WTC11 (cell line): ENCODE data around the gene INTS2. TPM values are rescaled to one million over a fixed set of nuclear protein-coding genes. Genes with fewer than 3 reads are reported as not detected.

ENCODE experiments used
- ATAC-seq: fragments of 200-7000 bp; cut with Tn5 transposase; 2 replicates; pipeline ENCODE4 v1.10.0; 2021; ENCODE audit warnings: mild to moderate bottlenecking, moderate library complexity
- CTCF ChIA-PET: fragments of 300-600 bp; sonication (Branson Sonifier 250); formaldehyde crosslinking; loops from one replicate; lab custom pipeline; 2021; ENCODE audit warnings: antibody characterized with exemption; lab: Charles Lee
- POLR2A ChIA-PET: fragments of 350-600 bp; sonication (Branson Sonifier 250); formaldehyde crosslinking; loops from one replicate; lab custom pipeline; 2021; ENCODE audit warnings: antibody characterized with exemption; lab: Charles Lee
- DNase-seq: peaks from one replicate; pipeline ENCODE4 v3.0.0; 2021; ENCODE audit warnings: low spot score
- H3K27ac Mint-ChIP-seq: 2 replicates; pipeline ENCODE4 v1.8.0; 2021; ENCODE audit warnings: mixed read lengths
- H3K27me3 Mint-ChIP-seq: 2 replicates; pipeline ENCODE4 v1.8.0; 2021; ENCODE audit warnings: low read depth, mild to moderate bottlenecking, moderate library complexity, mixed read lengths
- H3K36me3 Mint-ChIP-seq: 2 replicates; pipeline ENCODE4 v1.8.0; 2021; ENCODE audit warnings: mixed read lengths
- H3K4me1 Mint-ChIP-seq: 2 replicates; pipeline ENCODE4 v1.8.0; 2022; ENCODE audit warnings: mixed read lengths
- H3K4me3 Mint-ChIP-seq: 2 replicates; pipeline ENCODE4 v1.8.0; 2021; ENCODE audit warnings: mild to moderate bottlenecking, moderate library complexity, mixed read lengths
- H3K9me3 Mint-ChIP-seq: 2 replicates; pipeline ENCODE4 v1.8.0; 2021; ENCODE audit warnings: mixed read lengths
- ATF2 ChIP-seq: sonication (generic); formaldehyde crosslinking; IDR thresholded peaks from 2 replicates; pipeline ENCODE4 v1.8.1; 2022; ENCODE audit warnings: low read depth, missing genetic modification reagents, borderline replicate concordance
- CREB1 ChIP-seq: sonication (generic); formaldehyde crosslinking; IDR thresholded peaks from 2 replicates; pipeline ENCODE4 v1.8.0; 2023; ENCODE audit warnings: mild to moderate bottlenecking, missing genetic modification reagents
- EMX1 ChIP-seq: fragments of 250-450 bp; sonication (Bioruptor Pico); IDR thresholded peaks from 2 replicates; pipeline ENCODE4 v1.8.0; 2021; ENCODE audit warnings: mild to moderate bottlenecking
- ETV6 ChIP-seq: sonication (generic); formaldehyde crosslinking; IDR thresholded peaks from 2 replicates; pipeline ENCODE4 v1.8.1; 2022; ENCODE audit warnings: mild to moderate bottlenecking, missing genetic modification reagents
- JAZF1 ChIP-seq: fragments of 250-450 bp; sonication (Bioruptor Pico); IDR thresholded peaks from 2 replicates; pipeline ENCODE4 v1.9.0; 2021; ENCODE audit warnings: moderate library complexity, mild to moderate bottlenecking, inconsistent platforms
- MLX ChIP-seq: sonication (generic); formaldehyde crosslinking; IDR thresholded peaks from 2 replicates; pipeline ENCODE4 v1.8.1; 2023; ENCODE audit warnings: mild to moderate bottlenecking, missing genetic modification reagents, moderate library complexity
- NFATC4 ChIP-seq: fragments of 250-450 bp; sonication (Bioruptor Pico); IDR thresholded peaks from 2 replicates; pipeline ENCODE4 v1.9.0; 2021; ENCODE audit warnings: mild to moderate bottlenecking
- PRDM15 ChIP-seq: sonication (generic); formaldehyde crosslinking; IDR thresholded peaks from 2 replicates; pipeline ENCODE4 v1.8.0; 2022; ENCODE audit warnings: missing genetic modification reagents
- ZBTB21 ChIP-seq: sonication (generic); formaldehyde crosslinking; IDR thresholded peaks from 2 replicates; pipeline ENCODE4 v1.8.1; 2023; ENCODE audit warnings: mild to moderate bottlenecking, missing genetic modification reagents, borderline replicate concordance
- ZMAT4 ChIP-seq: fragments of 250-450 bp; sonication (Bioruptor Pico); IDR thresholded peaks from 2 replicates; pipeline ENCODE4 v1.9.0; 2021; ENCODE audit warnings: mild to moderate bottlenecking
- ZNF219 ChIP-seq: sonication (generic); formaldehyde crosslinking; IDR thresholded peaks from 2 replicates; pipeline ENCODE4 v1.8.0; 2023; ENCODE audit warnings: missing genetic modification reagents, mild to moderate bottlenecking, borderline replicate concordance
- ZNF232 ChIP-seq: sonication (generic); formaldehyde crosslinking; IDR thresholded peaks from 2 replicates; pipeline ENCODE4 v1.8.0; 2022; ENCODE audit warnings: mild to moderate bottlenecking, missing genetic modification reagents
- ZNF423 ChIP-seq: fragments of 250-450 bp; sonication (Bioruptor Pico); IDR thresholded peaks from 2 replicates; pipeline ENCODE4 v2.1.2; 2022; ENCODE audit warnings: mild to moderate bottlenecking, moderate library complexity
- total RNA-seq: library from RNA; stranded (reverse); gene quantifications from 3 replicates; pipeline ENCODE4 v1.2.3, GENCODE V29; 2021

Gene INTS2
- total RNA-seq, 1 experiment from 2014 or later, result 24.9 TPM

GRCh38 chr17:61904094-61904710 is 23.6 kb downstream of the INTS2 start:
- Mint-ChIP-seq H3K4me1 (no peaks in the 10 kb centered on the region), H3K9me3 (no peaks in the 10 kb centered on the region), H3K4me3 (no peak overlapping the region), H3K36me3 (peaks cover 47% of the 10 kb centered on the region)
- DNase-seq, result no peak
- POLR2A ChIA-PET, result interaction anchor here (0.6 kb wide), 1 partner anchor 37 kb away, joined by 4 read pairs; no protein-coding TSS in a partner anchor
- CTCF ChIA-PET, result no interaction called here
- TF ChIP-seq ZBTB21, result no peak
- TF ChIP-seq ATF2 (CRISPR knock-in tag), result no peak
- no peak for TF ChIP-seq CREB1 (CRISPR knock-in tag)
- no peak for TF ChIP-seq ZNF423
- TF ChIP-seq, all 79 proteins: peak for 0
- Mint-ChIP-seq H3K27ac (no peak overlapping the region), H3K27me3 (no peaks in the 10 kb centered on the region)
- ATAC-seq, result no peak

GRCh38 chr17:61903251-61903650 is 24.5 kb downstream of the INTS2 start:
- ChIA-PET POLR2A (interaction anchor here (0.7 kb wide), 1 partner anchor 41 kb away, joined by 3 read pairs; no protein-coding TSS in a partner anchor), CTCF (no interaction called here)
- H3K36me3 Mint-ChIP-seq, result peaks cover 55% of the 10 kb centered on the region

GRCh38 chr17:61897548-61898180 is 30.1 kb downstream of the INTS2 start:
- TF ChIP-seq JAZF1 (CRISPR knock-in tag), result no peak
- no peak for TF ChIP-seq ZNF232 (CRISPR knock-in tag)
- TF ChIP-seq NFATC4 (CRISPR knock-in tag), result no peak
- no peak for TF ChIP-seq ZMAT4 (CRISPR knock-in tag)
- no peak for TF ChIP-seq ETV6 (CRISPR knock-in tag)
- H3K4me1 Mint-ChIP-seq, result 0 out of 2 replicates have a peak, but pooled peaks cover 4% of the 10 kb centered on the region
- CTCF ChIA-PET, result interaction anchor here (1.0 to 3.4 kb wide), 2 partner anchors 168 to 212 kb away, joined by 3 to 11 read pairs; no protein-coding TSS in a partner anchor
- no peaks in the 10 kb centered on the region for H3K27me3 Mint-ChIP-seq
- ATAC-seq, result peak; percentile 41; the same call in 1 of the 2 replicates
- H3K36me3 Mint-ChIP-seq, result peaks cover 41% of the 10 kb centered on the region
- POLR2A ChIA-PET, result no interaction called here
- no peak for DNase-seq
- H3K9me3 Mint-ChIP-seq, result no peaks in the 10 kb centered on the region
- H3K27ac Mint-ChIP-seq, result peak overlapping the region; percentile 68; the same call in 1 of the 2 replicates
- no peak overlapping the region for H3K4me3 Mint-ChIP-seq

More at GRCh38 chr17:61903251-61903650, 24.5 kb downstream of the INTS2 start:
- H3K27me3 Mint-ChIP-seq, result no peaks in the 10 kb centered on the region
- no peak overlapping the region for H3K27ac Mint-ChIP-seq
- TF ChIP-seq EMX1 (CRISPR knock-in tag) (no peak), JAZF1 (CRISPR knock-in tag) (no peak), PRDM15 (CRISPR knock-in tag) (no peak), ZNF219 (CRISPR knock-in tag) (no peak), MLX (no peak)
- no peak overlapping the region for H3K4me3 Mint-ChIP-seq
- no peaks in the 10 kb centered on the region for H3K4me1 Mint-ChIP-seq
- no peak for DNase-seq
- H3K9me3 Mint-ChIP-seq, result no peaks in the 10 kb centered on the region
- no peak for ATAC-seq
